Body of pancreas (tissue), 4 donors: Measurements from ENCODE around the gene UBTD1.

Experiments
- POLR2A ChIP-seq, 3 donors: fragments of 450-650 bp; IDR thresholded peaks; one replicate each; pipeline ENCODE4 v1.6.1; 2016; ENCODE audit warnings: antibody characterized with exemption in 3 of 3, mild to moderate bottlenecking in 2 of 3
- TF ChIP-seq, protein P1 (sequence below), 7 experiments: fragments of 450-650 bp in 4 of 7; fragments of 200-600 bp in 3 of 7; sonication (generic) in 3 of 7; IDR thresholded peaks; one replicate each; pipeline ENCODE4 v1.5.1; 2016 to 2019; ENCODE audit warnings: antibody characterized with exemption in 7 of 7

DNA sequence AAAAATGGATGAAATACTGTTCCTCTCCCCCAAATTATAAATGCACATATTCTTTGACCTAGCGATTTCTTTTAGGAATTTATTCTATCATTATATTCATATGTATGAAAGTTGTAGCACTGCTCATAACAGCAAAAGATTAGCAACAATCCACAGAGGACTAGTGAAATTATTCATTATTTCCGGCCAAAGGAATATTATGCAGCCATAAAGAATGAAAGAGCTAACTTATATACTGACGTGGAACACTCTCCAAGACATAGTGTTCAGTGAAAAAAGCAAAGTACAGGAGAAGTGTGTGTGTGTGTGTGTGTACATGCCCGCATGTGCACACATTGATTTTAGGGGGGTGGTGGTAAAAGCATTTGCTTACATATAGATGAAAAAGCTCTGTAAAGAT is 23.8 kb upstream of the UBTD1 start:
- TF ChIP-seq, protein P1, sequence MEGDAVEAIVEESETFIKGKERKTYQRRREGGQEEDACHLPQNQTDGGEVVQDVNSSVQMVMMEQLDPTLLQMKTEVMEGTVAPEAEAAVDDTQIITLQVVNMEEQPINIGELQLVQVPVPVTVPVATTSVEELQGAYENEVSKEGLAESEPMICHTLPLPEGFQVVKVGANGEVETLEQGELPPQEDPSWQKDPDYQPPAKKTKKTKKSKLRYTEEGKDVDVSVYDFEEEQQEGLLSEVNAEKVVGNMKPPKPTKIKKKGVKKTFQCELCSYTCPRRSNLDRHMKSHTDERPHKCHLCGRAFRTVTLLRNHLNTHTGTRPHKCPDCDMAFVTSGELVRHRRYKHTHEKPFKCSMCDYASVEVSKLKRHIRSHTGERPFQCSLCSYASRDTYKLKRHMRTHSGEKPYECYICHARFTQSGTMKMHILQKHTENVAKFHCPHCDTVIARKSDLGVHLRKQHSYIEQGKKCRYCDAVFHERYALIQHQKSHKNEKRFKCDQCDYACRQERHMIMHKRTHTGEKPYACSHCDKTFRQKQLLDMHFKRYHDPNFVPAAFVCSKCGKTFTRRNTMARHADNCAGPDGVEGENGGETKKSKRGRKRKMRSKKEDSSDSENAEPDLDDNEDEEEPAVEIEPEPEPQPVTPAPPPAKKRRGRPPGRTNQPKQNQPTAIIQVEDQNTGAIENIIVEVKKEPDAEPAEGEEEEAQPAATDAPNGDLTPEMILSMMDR (IDR thresholded peaks at IDR 0.05), result no peak
- no peak for TF ChIP-seq POLR2A (IDR thresholded peaks at IDR 0.05)
